Hypothalamus (tissue), 51 donors: ENCODE results near the gene PCBP3.

Experiments
- DNase-seq, 51 donors: peaks; one replicate each; lab custom pipeline; 2025; lab: John Stamatoyannopoulos, UW

Gene PCBP3

GRCh38 chr21:45853703-45854342, 210.3 kb downstream of the PCBP3 start:
- no peak for DNase-seq

- DNase-seq = no peak
These were observed 211.2 kb downstream of the PCBP3 start for GRCh38 chr21:45854690-45855247.

GRCh38 chr21:45855248-45855811, 211.8 kb downstream of the PCBP3 start:
- DNase-seq = no peak

GRCh38 chr21:45856442-45856841, 212.9 kb downstream of the PCBP3 start:
- no peak for DNase-seq

DNA sequence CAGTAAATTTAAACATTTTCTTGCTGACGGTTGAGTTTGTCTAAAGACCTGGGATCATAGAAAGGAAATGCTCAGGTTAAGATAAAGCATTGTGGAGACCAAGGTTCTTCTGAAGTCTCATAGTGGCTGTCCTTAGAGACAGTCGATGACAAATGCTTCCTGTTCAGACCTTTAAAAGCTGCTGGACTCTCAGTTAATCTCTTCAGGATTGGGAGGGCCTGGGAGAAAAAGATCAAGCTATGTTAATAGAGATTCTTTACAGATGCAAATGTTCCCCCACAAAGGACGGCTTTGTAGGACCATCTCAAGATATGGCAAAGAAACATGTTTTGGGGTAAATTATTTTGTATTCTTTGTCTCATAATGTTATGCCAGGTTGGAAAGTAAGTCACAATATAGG, 213.4 kb downstream of the PCBP3 start:
- no peak for DNase-seq

DNA sequence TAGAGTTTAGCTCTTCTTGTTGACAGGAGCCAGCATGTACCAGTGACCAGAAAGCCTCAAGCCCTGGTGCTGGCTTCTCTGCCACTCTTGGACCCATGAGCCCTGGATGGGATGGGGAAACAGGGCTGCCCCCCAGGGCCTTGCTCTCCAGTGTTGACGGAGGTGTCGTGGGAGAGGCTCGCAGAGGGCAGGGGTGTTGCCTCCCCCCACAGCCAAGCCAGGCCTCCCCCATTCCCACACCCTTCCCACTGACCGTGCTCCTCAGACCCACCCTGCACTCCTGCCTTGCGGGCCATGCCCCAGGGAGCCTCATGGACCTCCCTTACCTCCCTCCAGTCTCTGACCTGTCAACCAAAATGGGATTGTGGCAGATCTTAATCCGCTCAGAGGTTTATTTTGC, 214.2 kb downstream of the PCBP3 start:
- no peak for DNase-seq

GRCh38 chr21:45858180-45858579, 214.7 kb downstream of the PCBP3 start:
- no peak for DNase-seq

- no peak for DNase-seq
These were observed 215.7 kb downstream of the PCBP3 start for GRCh38 chr21:45859041-45859761.

- no peak for DNase-seq
These were observed 216.3 kb downstream of the PCBP3 start for GRCh38 chr21:45859762-45860357.

GRCh38 chr21:45860493-45861155, 217.1 kb downstream of the PCBP3 start:
- DNase-seq = no peak

DNA sequence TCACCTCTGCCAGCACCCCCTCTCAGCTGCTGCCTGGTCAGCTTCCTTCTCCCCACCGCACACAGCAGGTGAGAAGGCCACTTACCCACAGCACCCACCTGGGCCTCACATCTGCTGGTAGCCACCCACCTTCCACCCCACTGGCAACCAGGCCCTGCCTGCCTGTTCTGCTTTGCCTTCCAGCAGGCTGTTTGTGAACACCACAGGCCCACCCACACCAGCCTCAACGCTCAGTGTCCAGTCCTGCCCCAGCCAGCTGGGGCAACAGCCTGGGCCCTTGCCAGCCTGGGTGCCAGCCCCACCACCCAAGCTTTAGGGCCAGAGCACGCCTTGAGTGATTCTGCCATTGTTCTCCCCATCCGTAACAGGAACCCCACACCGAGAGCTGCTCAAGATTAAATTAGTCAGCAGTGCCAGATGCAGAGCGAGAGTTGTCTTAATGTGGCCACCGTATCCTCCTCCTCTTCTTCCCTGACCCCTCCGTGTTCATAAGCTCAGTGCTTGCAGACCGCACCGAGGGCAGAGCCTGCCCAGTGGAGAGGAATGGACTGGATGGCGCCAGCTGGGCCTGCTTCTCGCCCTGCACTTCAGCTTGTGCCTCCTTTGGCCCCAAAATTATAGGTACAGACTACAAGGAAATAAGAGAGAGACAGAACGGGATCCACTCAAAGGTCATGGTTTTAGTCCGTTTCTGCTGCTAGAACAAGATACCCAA, 217.8 kb downstream of the PCBP3 start:
- DNase-seq = no peak

DNA sequence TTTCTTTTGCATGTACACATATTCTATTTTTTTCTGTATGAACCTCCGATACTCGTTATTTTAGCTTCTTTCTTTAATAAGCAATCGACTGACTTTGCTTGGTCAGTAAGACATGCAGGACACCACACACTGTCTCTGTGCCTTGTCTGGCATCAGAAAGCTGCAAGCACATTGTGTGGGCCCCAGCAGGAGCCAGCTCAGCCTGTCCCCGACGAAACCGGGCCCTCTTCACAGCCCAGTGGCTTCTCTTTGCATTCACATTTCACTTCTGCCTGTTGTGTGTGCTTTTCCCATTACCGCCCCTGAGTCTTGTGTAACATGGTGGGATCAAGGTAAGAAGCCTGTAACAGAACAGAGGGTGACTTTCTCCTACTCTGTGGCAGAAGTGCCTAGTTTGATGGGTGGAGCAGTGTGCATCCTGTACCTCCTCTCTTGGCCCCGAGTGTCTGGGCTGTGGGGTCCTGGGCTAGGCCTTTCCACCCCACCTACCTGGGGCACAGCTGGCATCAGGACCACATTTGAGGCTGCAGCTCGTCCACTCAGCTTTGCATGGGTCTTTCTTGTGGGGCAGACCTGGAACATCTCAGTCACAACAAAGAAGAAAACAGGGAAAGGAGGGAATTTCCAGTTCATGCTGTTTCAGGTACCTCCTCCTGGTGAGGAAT, 219.2 kb downstream of the PCBP3 start:
- DNase-seq = no peak

DNA sequence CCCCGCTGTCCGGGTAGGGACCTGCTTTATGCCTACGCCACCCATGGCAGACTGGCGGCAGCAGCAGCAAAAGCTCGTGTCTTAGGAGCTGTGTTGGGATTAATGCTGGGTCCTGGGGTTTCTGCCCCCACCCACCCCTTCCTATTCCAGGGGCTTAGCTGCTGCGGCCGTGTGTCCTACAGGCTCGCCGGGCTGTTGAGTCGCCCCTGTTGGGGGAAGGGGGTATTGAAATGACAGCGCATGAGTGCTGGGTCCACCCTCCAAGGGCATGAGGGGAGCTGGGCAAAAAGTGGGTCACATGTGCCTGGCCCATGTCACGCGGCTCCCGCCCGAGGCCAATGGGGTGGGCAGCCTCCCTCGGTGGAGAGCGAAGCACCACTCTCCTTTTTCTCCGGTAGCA, 219.7 kb downstream of the PCBP3 start:
- DNase-seq = no peak

DNA sequence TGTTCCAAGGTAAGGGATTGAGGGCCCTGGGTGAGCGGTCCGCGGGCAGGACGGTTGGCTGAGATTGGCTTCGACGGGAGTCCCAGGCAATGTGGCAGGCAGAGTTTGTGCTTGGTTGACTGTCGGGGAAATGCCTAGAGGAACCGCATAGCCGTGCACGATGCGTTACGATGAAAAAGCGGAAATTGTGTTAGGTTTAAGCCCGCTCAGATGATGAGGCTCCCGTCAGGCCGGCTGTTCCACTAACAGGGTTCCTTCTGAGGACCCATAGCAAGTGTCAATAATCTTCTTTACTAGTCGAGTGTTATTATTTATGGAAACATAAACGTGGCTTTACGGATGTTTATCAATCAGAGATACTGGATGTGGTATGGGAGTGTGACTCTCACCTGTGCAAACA, 220.2 kb downstream of the PCBP3 start:
- no peak for DNase-seq

GRCh38 chr21:45864436-45864835, 220.9 kb downstream of the PCBP3 start:
- DNase-seq = no peak

DNA sequence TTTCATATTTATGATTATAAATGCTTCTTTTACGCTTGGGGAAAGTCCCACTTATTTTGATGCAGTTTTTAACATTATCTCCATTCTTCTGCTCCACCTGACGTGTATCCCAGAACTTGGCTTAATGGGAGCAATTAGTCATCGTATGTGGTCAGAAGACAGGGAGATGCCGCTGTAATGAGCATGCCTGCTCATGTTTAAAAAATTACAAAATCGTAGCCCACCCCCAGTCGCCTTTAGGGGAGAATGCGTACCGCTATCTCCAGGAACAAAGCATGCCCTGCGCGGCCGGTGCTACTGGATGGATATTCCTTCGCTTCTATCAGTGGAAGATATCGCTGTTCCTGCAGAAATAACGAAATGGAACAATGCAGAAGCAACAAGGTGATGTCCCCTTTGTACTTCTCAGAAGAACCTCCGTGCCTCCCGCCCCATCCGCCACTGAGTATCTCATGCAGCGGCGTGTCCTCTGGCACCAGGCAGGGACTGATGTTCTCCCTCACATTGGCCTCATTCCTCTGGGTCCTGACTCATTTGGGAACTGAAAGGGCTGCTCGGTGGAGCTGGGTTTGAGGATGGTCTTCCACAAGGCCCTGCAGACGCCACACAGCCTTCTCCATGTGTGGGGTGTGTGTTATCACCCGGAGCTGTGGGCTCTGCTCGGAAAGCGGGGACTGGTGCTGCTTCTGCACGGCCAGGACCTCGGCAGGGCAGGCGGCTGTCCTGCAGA, 221.7 kb downstream of the PCBP3 start:
- DNase-seq = no peak

DNA sequence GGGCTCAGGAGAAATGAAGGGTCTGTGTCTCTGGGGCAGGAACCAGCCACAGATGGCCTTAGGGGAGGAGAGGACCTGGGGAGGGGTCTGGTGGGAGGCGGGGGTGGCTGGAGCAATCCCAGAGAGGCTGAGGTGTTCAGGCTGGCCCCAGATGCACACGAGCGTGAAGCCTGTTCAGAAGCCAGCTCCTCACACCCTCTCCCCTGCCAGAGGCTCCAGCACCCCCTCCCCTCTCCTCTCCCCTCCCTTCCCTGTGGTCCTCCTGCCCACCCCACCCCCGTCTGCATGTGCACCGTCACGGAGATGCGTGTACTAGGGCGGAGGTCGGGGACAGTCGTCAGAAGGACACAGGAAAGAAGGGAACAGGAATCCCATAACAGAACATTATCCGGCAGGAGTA, 223.0 kb downstream of the PCBP3 start:
- DNase-seq = no peak

DNA sequence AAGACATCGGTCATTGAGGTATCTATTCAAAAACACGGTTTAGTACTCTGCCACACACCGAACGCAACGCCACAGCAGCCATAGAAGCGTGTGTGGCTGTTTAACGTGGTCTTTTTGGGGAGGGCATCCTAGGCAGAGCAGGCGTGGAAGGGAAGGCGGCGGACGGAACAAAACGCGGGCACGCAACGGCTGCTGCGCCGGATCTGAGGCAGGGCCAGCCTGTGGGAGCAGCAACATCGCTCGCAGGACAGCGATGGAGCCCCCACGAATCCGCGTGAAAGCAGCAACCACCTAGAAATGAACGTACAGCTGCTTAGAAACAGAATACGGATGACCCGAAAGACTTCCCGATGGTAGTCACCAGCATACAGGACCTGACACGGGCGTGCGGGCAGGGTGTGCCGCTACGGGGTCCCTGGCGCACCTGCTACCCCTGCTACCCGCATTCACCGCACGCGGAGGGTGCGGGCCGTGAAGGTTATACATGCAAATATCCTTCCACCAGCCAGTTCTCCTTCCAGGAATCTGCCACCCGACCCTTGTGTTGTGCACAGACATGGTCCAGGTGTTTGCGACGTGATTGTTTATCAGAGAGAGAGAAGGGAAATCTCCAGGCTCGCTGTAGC, 223.6 kb downstream of the PCBP3 start:
- DNase-seq = no peak

- DNase-seq = no peak
These were observed 224.2 kb downstream of the PCBP3 start for GRCh38 chr21:45867671-45868081.
